HG02870 (cell line): Measurements from ENCODE around the gene TMBIM4.

Experiments
- ATAC-seq: cut with Tn5 transposase; IDR thresholded peaks from one replicate; pipeline ENCODE4 v1.9.1; 2021; ENCODE audit warnings: mild to moderate bottlenecking, moderate library complexity; ENCODE audit not compliant: unreplicated experiment

Gene TMBIM4

GRCh38 chr12:66142826-66143225 lies 27.0 kb downstream of the TMBIM4 start:
- ATAC-seq = no peak

GRCh38 chr12:66141299-66141698 lies 28.5 kb downstream of the TMBIM4 start:
- no peak for ATAC-seq

GRCh38 chr12:66140731-66141130 lies 29.1 kb downstream of the TMBIM4 start:
- ATAC-seq = no peak

- ATAC-seq = no peak
These were observed 30.5 kb downstream of the TMBIM4 start for GRCh38 chr12:66139328-66139727.

- ATAC-seq = no peak
These were observed 31.9 kb downstream of the TMBIM4 start for GRCh38 chr12:66137937-66138336.

GRCh38 chr12:66132408-66132807 lies 37.4 kb downstream of the TMBIM4 start:
- no peak for ATAC-seq

GRCh38 chr12:66131067-66131688 lies 38.6 kb downstream of the TMBIM4 start:
- ATAC-seq = no peak

- ATAC-seq = peak; percentile 94
These were observed 39.3 kb downstream of the TMBIM4 start, which contains the start of gene LLPH for GRCh38 chr12:66130267-66131066. TSS of gene LLPH (minus strand) at chr12:66130750. CDS start at chr12:66129106, 1,644 bp downstream.

GRCh38 chr12:66129934-66130266 lies 39.9 kb downstream of the TMBIM4 start:
- ATAC-seq = no peak

GRCh38 chr12:66127650-66128049 lies 42.1 kb downstream of the TMBIM4 start:
- no peak for ATAC-seq

- ATAC-seq = no peak
These were observed 49.3 kb downstream of the TMBIM4 start for GRCh38 chr12:66120477-66120876.

GRCh38 chr12:66119870-66120241 lies 49.9 kb downstream of the TMBIM4 start:
- ATAC-seq = no peak

GRCh38 chr12:66119229-66119869 lies 50.4 kb downstream of the TMBIM4 start:
- no peak for ATAC-seq

GRCh38 chr12:66118240-66118891 lies 51.4 kb downstream of the TMBIM4 start:
- ATAC-seq = no peak

- ATAC-seq = no peak
These were observed 52.6 kb downstream of the TMBIM4 start for GRCh38 chr12:66117242-66117641.

- ATAC-seq = no peak
These were observed 54.7 kb downstream of the TMBIM4 start for GRCh38 chr12:66115071-66115600.

GRCh38 chr12:66113471-66113870 lies 56.3 kb downstream of the TMBIM4 start:
- no peak for ATAC-seq

GRCh38 chr12:66111605-66112004 lies 58.2 kb downstream of the TMBIM4 start:
- ATAC-seq = no peak

GRCh38 chr12:66109056-66109455 lies 60.7 kb downstream of the TMBIM4 start:
- no peak for ATAC-seq

GRCh38 chr12:66108386-66108785 lies 61.4 kb downstream of the TMBIM4 start:
- ATAC-seq = no peak

GRCh38 chr12:66107451-66107915 lies 62.3 kb downstream of the TMBIM4 start:
- peak; percentile 83 for ATAC-seq
